Inflammatory macrophage treated with lipopolysaccharide for 1 hour (primary cell): Measurements from ENCODE around the gene CNOT9.
"Not testable (repeated sequence)": the region's sequence is repeated elsewhere in the genome, so short reads cannot be mapped to it uniquely, and the experiment has no call there.

ENCODE experiments used
- DNase-seq, 2 donors: peaks; one replicate each; pipeline ENCODE4 v3.0.0-alpha.2; 2020 to 2022

The CNOT9 gene

DNA sequence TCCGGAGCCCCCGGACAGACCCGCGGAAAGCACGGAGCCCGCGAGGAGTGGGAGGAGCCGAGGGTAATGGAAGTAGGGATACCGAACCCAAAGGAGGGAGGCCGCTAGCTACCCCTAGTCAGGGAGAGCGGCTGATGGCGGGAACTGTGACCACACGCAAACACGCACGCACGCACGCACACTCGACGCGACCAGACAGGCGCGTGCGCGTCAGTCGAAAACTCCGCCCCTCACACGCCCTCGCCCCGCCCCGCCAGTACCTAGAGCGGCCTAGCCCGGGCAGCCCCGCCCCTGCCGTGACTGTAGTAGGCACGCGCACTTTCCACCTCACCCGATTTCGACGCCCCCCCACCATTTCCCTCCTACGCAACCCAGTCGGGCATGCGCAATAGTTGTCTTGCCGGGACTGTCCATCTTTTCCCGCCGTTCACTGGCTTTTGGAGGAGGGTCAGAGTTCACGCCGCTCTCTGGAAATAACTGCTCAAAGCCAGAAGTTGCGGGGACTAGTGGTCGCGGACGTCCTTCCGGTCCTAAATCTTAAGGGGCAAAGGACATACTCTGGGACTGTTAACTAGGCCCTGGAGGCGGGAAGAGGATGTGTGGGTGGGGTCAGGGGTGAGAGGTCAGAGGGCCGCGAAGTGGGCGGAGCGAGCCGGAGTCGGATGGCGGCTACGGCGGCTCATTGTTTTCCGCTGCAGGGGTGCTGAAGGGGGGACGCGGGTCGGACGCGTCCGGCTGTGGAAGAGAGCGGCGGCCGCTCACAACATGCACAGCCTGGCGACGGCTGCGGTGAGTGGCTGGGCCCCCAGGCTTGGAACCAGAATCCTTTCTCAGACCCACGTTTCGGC, at the start of gene CNOT9, which contains the start of gene USP37:
Gene CNOT9, plus strand, starts transcription at position 650 of the 848 bp plus-strand sequence. Its CDS starts 116 bp downstream, at position 766.
Gene USP37, minus strand, starts transcription at position 162 of the 848 bp plus-strand sequence. CDS start 9,698 bp downstream, outside the sequence.
- DNase-seq: peak; percentile 97 to 100

GRCh38 chr2:218518876-218519275, 49.8 kb upstream of the CNOT9 start:
- DNase-seq: no peak

- DNase-seq: no peak
Measured at GRCh38 chr2:218523651-218524050, 45.0 kb upstream of the CNOT9 start.

DNA sequence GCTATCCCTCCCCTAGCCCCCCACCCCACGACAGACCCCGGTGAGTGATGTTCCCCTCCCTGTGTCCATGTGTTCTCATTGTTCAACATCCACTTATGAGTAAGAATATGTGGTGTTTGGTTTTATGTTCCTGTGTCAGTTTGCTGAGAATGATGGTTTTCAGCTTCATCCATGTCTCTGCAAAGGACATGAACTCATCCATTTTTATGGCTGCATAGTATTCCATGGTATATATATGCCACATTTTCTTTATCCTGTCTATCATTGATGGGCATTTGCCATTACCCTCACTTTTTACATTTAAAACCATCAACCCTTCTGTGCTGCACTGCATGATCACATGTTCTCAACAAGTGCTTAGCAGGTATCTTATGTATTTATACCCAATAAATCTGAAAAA, 40.2 kb upstream of the CNOT9 start:
- not testable (repeated sequence) for DNase-seq

DNA sequence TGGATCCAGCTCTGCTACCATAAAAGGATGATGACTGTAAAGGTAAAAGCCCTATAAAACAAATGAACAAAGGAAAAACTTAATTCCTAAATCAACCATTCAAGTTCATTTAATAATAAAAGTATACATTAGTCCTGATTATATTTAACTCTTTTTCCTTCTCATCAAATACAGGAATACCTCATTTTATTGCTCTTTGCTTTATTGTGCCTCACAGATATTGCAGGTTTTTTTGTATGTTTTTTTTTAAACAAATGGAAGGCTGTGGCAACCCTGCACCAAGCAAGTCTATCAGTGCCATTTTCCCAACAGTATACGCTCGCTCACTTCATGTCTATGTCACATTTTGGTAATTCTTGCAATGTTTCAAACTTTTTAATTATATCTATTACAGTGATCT, 38.6 kb upstream of the CNOT9 start:
- DNase-seq: no peak

DNA sequence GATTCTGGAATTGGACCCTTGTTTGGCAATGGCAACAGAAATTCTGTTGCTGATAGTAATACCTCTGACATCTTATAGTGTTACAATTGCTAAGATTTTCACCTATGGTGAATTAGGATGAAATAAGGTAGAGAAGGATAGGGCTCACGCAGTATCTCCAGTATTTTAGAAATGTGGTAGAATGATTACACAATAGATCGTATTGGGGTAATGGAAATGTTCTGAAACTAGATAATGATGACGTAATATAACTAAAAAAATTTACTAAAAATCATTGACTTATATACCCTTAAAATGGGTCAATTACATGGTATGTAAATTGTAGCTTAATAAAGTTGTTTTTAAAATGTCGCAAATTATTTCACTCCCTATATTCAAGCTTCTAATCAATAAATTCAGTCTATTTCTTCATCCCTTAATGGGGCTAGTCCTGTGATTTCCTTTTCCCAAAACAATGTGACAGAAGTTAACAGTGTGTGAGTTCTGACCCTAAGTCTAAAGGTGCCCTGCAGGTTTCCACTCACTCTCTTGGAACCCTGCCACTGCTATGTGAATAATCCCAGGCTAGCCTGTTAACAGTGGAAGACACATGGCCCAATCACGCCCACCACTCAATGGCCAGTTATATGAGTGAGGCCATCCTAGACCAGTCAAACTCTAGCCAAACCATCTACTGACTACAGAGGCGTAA, 31.7 kb upstream of the CNOT9 start:
- DNase-seq: no peak

- no peak for DNase-seq
Measured at GRCh38 chr2:218540015-218540414, 28.6 kb upstream of the CNOT9 start.

DNA sequence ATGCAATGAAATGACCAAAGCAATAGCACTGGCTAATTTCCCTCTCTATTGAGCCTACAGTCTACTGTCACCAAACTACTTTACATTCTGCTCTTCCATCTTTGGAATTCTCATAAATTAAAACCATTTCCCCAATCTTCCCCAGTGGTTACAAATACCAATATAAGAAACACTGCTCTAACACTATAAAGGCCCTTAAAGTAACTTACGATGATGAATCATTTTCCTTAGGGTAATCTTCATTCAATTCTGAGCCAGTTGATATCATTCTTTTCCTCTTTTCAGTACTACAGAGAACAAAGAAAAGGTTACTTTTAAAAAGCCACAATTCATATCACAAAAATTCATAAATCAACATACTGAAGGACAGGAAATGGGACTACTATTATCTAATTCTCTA, 22.6 kb upstream of the CNOT9 start:
- DNase-seq: no peak

GRCh38 chr2:218547511-218547910, 21.1 kb upstream of the CNOT9 start:
- no peak for DNase-seq

DNA sequence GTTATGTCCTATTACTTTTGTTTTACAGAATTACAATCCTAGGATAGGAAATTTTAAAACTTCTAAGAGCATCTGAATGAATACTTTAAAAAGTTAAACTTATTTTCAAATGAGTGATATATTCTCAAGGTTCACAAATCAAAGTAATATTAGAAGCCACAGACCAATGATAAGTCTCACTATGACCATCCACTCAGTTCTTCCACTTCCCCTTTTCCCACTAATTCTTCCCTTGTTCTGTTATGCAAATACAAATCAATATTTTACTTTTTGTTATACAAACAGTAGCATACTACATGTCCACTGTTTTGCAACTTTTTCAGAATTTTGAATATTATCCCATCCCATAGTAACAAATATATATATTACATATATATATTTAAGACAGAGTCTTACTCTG, 20.7 kb upstream of the CNOT9 start:
- DNase-seq: no peak

GRCh38 chr2:218554225-218554624, 14.4 kb upstream of the CNOT9 start:
- not testable (repeated sequence) for DNase-seq

- no peak for DNase-seq
Measured at GRCh38 chr2:218555527-218555926, 13.1 kb upstream of the CNOT9 start.

- peak; percentile 11 to 14 for DNase-seq
Measured at GRCh38 chr2:218557941-218558340, 10.7 kb upstream of the CNOT9 start.

DNA sequence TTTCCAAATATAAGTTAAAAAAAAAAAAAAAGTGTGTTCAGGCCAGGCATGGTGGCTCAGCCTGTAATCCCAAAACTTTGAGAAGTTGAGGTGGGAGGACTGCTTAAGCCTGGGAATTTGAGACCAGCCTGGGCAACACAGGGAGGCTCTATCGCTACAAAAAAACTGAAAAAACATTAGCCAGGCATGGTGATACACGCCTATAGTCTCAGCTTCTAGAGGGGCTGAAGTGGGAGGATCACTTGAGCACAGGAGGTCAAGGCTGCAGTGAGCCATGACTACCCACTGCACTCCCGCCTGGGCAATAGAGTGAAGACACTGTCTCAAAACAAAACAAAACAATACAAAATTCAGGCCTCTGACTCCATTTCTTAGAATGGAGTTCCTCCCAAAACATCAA, 9.7 kb upstream of the CNOT9 start:
- no peak for DNase-seq

- DNase-seq: peak; percentile 7 to 8
Measured at GRCh38 chr2:218564056-218564455, 4.6 kb upstream of the CNOT9 start.

GRCh38 chr2:218566296-218566695, 2.3 kb upstream of the CNOT9 start:
- DNase-seq: peak in 1 of 2 donors; percentile 4

DNA sequence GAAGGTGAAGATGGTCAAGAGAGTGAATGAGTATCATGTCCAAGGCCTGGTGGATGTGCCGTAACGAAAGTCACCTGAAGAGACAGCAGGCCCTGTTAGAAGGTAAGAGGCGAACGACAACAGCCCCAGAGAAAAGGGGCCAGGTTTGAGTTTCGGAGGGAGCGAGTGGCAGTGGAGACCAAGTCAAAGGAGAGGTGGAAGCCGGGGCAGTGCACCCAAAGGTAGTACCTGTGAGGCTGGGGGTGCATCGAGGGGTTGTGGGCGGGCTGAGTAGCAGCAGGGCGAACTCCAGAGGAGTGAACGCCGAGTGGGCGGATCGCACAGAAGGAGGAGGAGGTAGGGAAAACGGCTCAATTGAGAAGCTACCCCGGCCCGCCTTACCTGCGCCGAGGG, 846 bp upstream of the CNOT9 start:
- no peak for DNase-seq

DNA sequence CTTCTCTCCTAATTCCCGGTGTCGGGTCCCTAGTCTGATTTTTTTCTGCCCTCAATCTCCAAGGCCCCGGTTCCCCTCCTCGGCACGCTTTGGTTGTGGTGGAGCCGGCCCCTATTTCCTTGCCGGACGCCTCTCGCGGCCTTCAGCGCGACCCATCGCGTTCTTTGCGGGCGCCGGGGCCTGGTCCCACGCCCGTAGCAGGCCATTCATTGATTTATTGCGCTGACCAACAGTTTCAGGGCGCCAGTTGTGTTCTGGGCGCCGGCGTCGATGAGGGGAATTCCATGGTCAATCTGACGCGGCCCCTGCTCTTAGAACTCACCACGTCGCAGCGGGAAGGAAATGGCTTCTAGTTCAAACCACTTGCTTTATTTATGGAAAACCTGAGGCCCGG, 396 bp downstream of the CNOT9 start:
- peak; percentile 74 to 77 for DNase-seq

- peak; percentile 30 to 35 for DNase-seq
Measured at GRCh38 chr2:218569661-218570500, 1.2 kb downstream of the CNOT9 start.

GRCh38 chr2:218570850-218571249, 2.2 kb downstream of the CNOT9 start:
- no peak for DNase-seq

GRCh38 chr2:218576854-218577253, 8.2 kb downstream of the CNOT9 start:
- DNase-seq: no peak

GRCh38 chr2:218577482-218578220, 9.0 kb downstream of the CNOT9 start:
- no peak for DNase-seq
